GM12878 (cell line): ENCODE data around the gene SRP68.

Experiments
- CHD2 ChIP-seq: IDR thresholded peaks from 2 replicates; pipeline ENCODE4 v1.6.1; 2011; ENCODE audit warnings: low read depth, low read length, improper control_type of control experiment, borderline replicate concordance
- CHD4 ChIP-seq: fragments of 200-600 bp; sonication (generic); IDR thresholded peaks from 2 replicates; pipeline ENCODE4 v1.6.1; 2016; ENCODE audit warnings: mild to moderate bottlenecking
- CTCF ChIP-seq, 3 experiments: IDR thresholded peaks in 2 of 3; conservative IDR thresholded peaks in 1 of 3; 2 replicates each; pipeline ENCODE4 v1.5.1; 2011; ENCODE audit warnings: low read depth in 3 of 3, low read length in 3 of 3, mild to moderate bottlenecking in 3 of 3, control low read depth in 2 of 3, moderate library complexity in 2 of 3, inconsistent platforms in 1 of 3, mixed read lengths in 1 of 3; ENCODE audit not compliant: control insufficient read depth in 2 of 3, insufficient read depth in 1 of 3; ENCODE audit errors: extremely low read depth in 1 of 3
- POLR2A ChIP-seq: IDR thresholded peaks from 2 replicates; pipeline ENCODE4 v1.6.1; 2011; ENCODE audit warnings: low read depth, mild to moderate bottlenecking, low read length
- POLR2AphosphoS5 ChIP-seq: IDR thresholded peaks from 2 replicates; pipeline ENCODE4 v1.6.1; 2011; ENCODE audit warnings: mild to moderate bottlenecking, low read length, inconsistent platforms
- YBX1 ChIP-seq: fragments of 450-650 bp; IDR thresholded peaks from 2 replicates; pipeline ENCODE4 v1.6.1; 2016; ENCODE audit warnings: antibody characterized with exemption
- YY1 ChIP-seq: IDR thresholded peaks from 2 replicates; pipeline ENCODE4 v1.6.1; 2011; ENCODE audit warnings: low read depth, mild to moderate bottlenecking, low read length
- ZNF687 ChIP-seq: fragments of 450-650 bp; IDR thresholded peaks from 2 replicates; pipeline ENCODE4 v1.6.1; 2017; ENCODE audit warnings: mild to moderate bottlenecking, moderate library complexity

- TF ChIP-seq CHD4 = no peak
- TF ChIP-seq POLR2A = no peak
- TF ChIP-seq CHD2 = no peak
- no peak for TF ChIP-seq ZNF687
- TF ChIP-seq CTCF (IDR thresholded peaks at IDR 0.05 in 2 of 3, conservative IDR thresholded peaks at IDR 0.05 in 1 of 3; ENCODE audit: control insufficient read depth in 2 of 3, extremely low read depth in 1 of 3, insufficient read depth in 1 of 3, low read depth in 3 of 3, low read length in 3 of 3) = no peak
- no peak for TF ChIP-seq YY1
- TF ChIP-seq POLR2AphosphoS5 = no peak
- no peak for TF ChIP-seq YBX1
These were observed 74.0 kb downstream of the SRP68 start for GRCh38 chr17:75998327-75998795.
